Ascending aorta (tissue), 2 donors: ENCODE results near the gene FAM110C. TPM values are rescaled to one million over a fixed set of nuclear protein-coding genes. Genes with fewer than 3 reads are reported as not detected.

ENCODE experiments used
- DNase-seq, 2 donors: peaks; one replicate each; pipeline ENCODE4 v3.0.0-alpha.2; 2019; ENCODE audit warnings: low spot score in 2 of 2
- H3K27ac ChIP-seq, 2 donors: fragments of 200-600 bp; sonication (generic); one replicate each; pipeline ENCODE4 v1.5.1; 2016 to 2017; ENCODE audit warnings: mild to moderate bottlenecking in 1 of 2
- H3K27me3 ChIP-seq: fragments of 200-600 bp; sonication (generic); one replicate; pipeline ENCODE4 v1.5.1; 2017
- H3K36me3 ChIP-seq, 2 donors: fragments of 200-600 bp; sonication (generic); one replicate each; pipeline ENCODE4 v1.5.1; 2016
- H3K4me1 ChIP-seq, 2 donors: fragments of 200-600 bp; sonication (generic); one replicate each; pipeline ENCODE4 v1.5.1; 2016 to 2017; ENCODE audit warnings: mild to moderate bottlenecking in 1 of 2
- H3K4me3 ChIP-seq, 2 donors: fragments of 200-600 bp; sonication (generic); one replicate each; pipeline ENCODE4 v1.5.1; 2016 to 2017; ENCODE audit warnings: mild to moderate bottlenecking in 1 of 2
- H3K9me3 ChIP-seq, 2 donors: fragments of 200-600 bp; sonication (generic); one replicate each; pipeline ENCODE4 v1.5.1; 2016
- CTCF ChIP-seq, 3 experiments: fragments of 200-600 bp in 2 of 3; fragments of 450-650 bp in 1 of 3; sonication (generic) in 2 of 3; IDR thresholded peaks; one replicate each; pipeline ENCODE4 v1.5.1; 2016 to 2019; ENCODE audit warnings: antibody characterized with exemption in 3 of 3, mild to moderate bottlenecking in 1 of 3, moderate library complexity in 1 of 3
- intact Hi-C: fragments of 100-400 bp; cut with DNase I; formaldehyde crosslinking; loops from one replicate; pipeline ENCODE4 v1.15.1; 2023
- total RNA-seq: library from RNA; depleted of rRNA; stranded (reverse); fragments of >200 nt; gene quantifications from one replicate; pipeline ENCODE4 v1.1.0, GENCODE V29; 2016

Gene FAM110C
- total RNA-seq, 1 donor from 2014 or later, result 0.43 TPM

- H3K4me1 ChIP-seq, result no peaks in the 10 kb centered on the region
- TF ChIP-seq CTCF (IDR thresholded peaks at IDR 0.05), result no peak
- no peak overlapping the region for H3K4me3 ChIP-seq
- no peak for DNase-seq
- intact Hi-C loops, result no loop called here
- H3K27me3 ChIP-seq, result no peaks in the 10 kb centered on the region
- H3K27ac ChIP-seq, result no peak overlapping the region
- no peaks in the 10 kb centered on the region for H3K36me3 ChIP-seq
- no peaks in the 10 kb centered on the region for H3K9me3 ChIP-seq
Measured at GRCh38 chr2:10222-10875, 36.0 kb downstream of the FAM110C start.

Other genes starting within 250 kb of the FAM110C start
- 3.0 TPM for gene SH3YL1, start 217.5 kb upstream of the FAM110C start, total RNA-seq
- gene ACP1, start 218.4 kb upstream of the FAM110C start, total RNA-seq, result 30.8 TPM
- gene ALKAL2, start 241.6 kb upstream of the FAM110C start, total RNA-seq, result 26.7 TPM